ENCODE measurements around the gene OR5B21. TPM values are rescaled to one million over a fixed set of nuclear protein-coding genes. Genes with fewer than 3 reads are reported as not detected.

Gene OR5B21
- total RNA-seq, 3 donors from 2014 or later (not counting 1 experiment from before 2014, with no cell fraction given), result 0.28 to 0.55 TPM; not detected in 1

- H3K4me1 ChIP-seq (ENCODE audit: control insufficient read depth, insufficient read depth, low read length), result peaks cover 16% of the 10 kb centered on the region
These were observed 17.2 kb upstream of the OR5B21 start for GRCh38 chr11:58525037-58525614.

DNA sequence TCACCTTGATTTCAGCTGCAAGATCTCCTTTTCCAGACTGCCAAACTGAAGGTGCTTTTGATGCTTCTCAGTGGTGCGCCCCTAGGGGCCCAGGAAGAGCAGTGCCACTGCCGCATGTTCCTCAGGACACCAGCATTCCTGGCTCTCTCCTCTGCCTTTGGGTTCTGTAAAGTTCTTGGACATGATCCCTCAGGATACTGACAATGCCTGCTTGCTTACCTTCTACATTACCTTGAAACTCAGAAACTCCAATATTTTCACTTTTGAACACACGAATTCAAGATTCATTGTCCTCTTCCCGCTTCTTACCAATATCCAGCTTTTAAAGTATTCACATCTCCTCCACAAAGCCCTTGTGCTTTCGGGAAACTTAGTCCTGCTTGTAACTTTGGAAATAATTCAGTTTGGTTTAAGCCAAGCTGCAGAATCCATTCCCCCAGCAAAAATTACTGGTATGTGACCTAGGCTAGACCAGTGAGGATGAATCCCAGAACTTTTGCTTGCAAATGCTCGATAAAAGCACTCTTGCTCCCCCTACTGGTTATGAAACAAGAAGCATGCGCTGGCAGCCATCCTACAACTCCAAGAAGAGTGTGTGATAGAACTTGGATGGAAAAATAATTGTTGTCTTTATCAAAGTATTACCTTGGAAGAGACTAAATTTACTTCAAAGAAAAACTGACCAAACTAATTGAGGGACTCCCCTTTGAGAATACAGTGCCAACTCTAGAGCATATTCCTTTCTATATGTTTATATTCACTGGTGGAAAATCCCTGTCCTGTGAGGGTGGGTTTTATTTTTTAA, 16.5 kb upstream of the OR5B21 start:
- Mint-ChIP-seq H3K36me3 (peaks cover 18% of the 10 kb centered on the region), H3K4me3 (peak overlapping the region; percentile 77), H3K27ac (peak overlapping the region; percentile 85 to 92), H3K9me3 (no peaks in the 10 kb centered on the region), H3K27me3 (ENCODE audit: low read depth in 2 of 2) (no peaks in the 10 kb centered on the region), H3K4me1 (peaks cover 22 to 30% of the 10 kb centered on the region in 2 donors)
- intact Hi-C loops (cut with micrococcal nuclease), result loop anchor here (1.0 to 2.0 kb wide), 2 partner anchors 54 to 724 kb away; partner anchors contain the start of gene ZFP91
- no peaks in the 10 kb centered on the region for H3K9me3 ChIP-seq (ENCODE audit: control insufficient read depth, insufficient read depth, low read length)
- peak; percentile 22 to 87 for DNase-seq
- peak overlapping the region; percentile 7 for H3K4me3 ChIP-seq (ENCODE audit: low read length)
- peaks cover 23% of the 10 kb centered on the region for H3K36me3 ChIP-seq (ENCODE audit: control insufficient read depth, insufficient read depth, low read length)
- ATAC-seq, result peak; percentile 68 to 75 (median 70)
- H3K4me1 ChIP-seq (ENCODE audit: control insufficient read depth, insufficient read depth, low read length), result peaks cover 14% of the 10 kb centered on the region
- no peaks in the 10 kb centered on the region for H3K27me3 ChIP-seq (ENCODE audit: control insufficient read depth, insufficient read depth, low read length)
- TF ChIP-seq CTCF (IDR thresholded peaks at IDR 0.05), result peak; percentile 90
- WGBS (ENCODE audit: insufficient coverage), result 27% methylated on average over 6 of the region's 7 CpGs
- peak overlapping the region; percentile 81 for H3K27ac ChIP-seq (ENCODE audit: low read length)

More at GRCh38 chr11:58525037-58525614, 17.2 kb upstream of the OR5B21 start:
- no peaks in the 10 kb centered on the region for H3K27me3 ChIP-seq (ENCODE audit: control insufficient read depth, insufficient read depth, low read length)
- Mint-ChIP-seq H3K4me3 (peak overlapping the region; percentile 77), H3K27ac (peak overlapping the region; percentile 85 to 92), H3K27me3 (ENCODE audit: low read depth in 2 of 2) (no peaks in the 10 kb centered on the region), H3K36me3 (peaks cover 18% of the 10 kb centered on the region), H3K4me1 (peaks cover 22 to 30% of the 10 kb centered on the region in 2 donors), H3K9me3 (no peaks in the 10 kb centered on the region)
- no peak for TF ChIP-seq CTCF (IDR thresholded peaks at IDR 0.05)
- H3K36me3 ChIP-seq (ENCODE audit: control insufficient read depth, insufficient read depth, low read length), result peaks cover 29% of the 10 kb centered on the region
- intact Hi-C loops (cut with micrococcal nuclease), result loop anchor here (2.0 kb wide), 1 partner anchor 54 kb away; the partner anchor contains the start of gene ZFP91
- peak overlapping the region; percentile 81 for H3K27ac ChIP-seq (ENCODE audit: low read length)
- H3K9me3 ChIP-seq (ENCODE audit: control insufficient read depth, insufficient read depth, low read length), result no peaks in the 10 kb centered on the region
- H3K4me3 ChIP-seq (ENCODE audit: low read length), result peak overlapping the region; percentile 7
- ATAC-seq (peak; percentile 82 to 90 (median 86)), DNase-seq (peak in 1 of 2 donors; percentile 79)
- WGBS (ENCODE audit: insufficient coverage), result 0% methylated on average over 4 of the region's 6 CpGs

- Histone ChIP-seq H3K27me3 (ENCODE audit: control insufficient read depth, insufficient read depth, low read length) (no peaks in the 10 kb centered on the region), H3K4me3 (ENCODE audit: low read length) (no peak overlapping the region), H3K4me1 (ENCODE audit: control insufficient read depth, insufficient read depth, low read length) (no peaks in the 10 kb centered on the region), H3K9me3 (ENCODE audit: control insufficient read depth, insufficient read depth, low read length) (no peaks in the 10 kb centered on the region), H3K36me3 (ENCODE audit: control insufficient read depth, insufficient read depth, low read length) (no peaks in the 10 kb centered on the region), H3K27ac (ENCODE audit: low read length) (no peak overlapping the region)
- intact Hi-C loops (cut with micrococcal nuclease), result loop anchor here (5.0 kb wide), 1 partner anchor 947 kb away; the partner anchor contains the start of gene UBE2L6
- peak; percentile 37 for TF ChIP-seq CTCF (IDR thresholded peaks at IDR 0.05)
- H3K27ac Mint-ChIP-seq, result no peak overlapping the region
- H3K27me3 Mint-ChIP-seq (ENCODE audit: low read depth in 2 of 2), result peaks cover 0 to 3% of the 10 kb centered on the region in 2 donors
- H3K4me1 Mint-ChIP-seq, result no peaks in the 10 kb centered on the region
- ATAC-seq (peak in 2 of 3 donors; percentile 60 to 61), DNase-seq (peak in 1 of 2 donors; percentile 56)
- H3K4me3 Mint-ChIP-seq, result no peak overlapping the region
- no peaks in the 10 kb centered on the region for H3K36me3 Mint-ChIP-seq
- WGBS (ENCODE audit: insufficient coverage), result 58% methylated on average over 5 of the region's 5 CpGs
- no peaks in the 10 kb centered on the region for H3K9me3 Mint-ChIP-seq
These were observed 6.0 kb upstream of the OR5B21 start for GRCh38 chr11:58513747-58514367.

Measured in natural killer cell (primary cell).